ENCODE measurements around the gene RNASE13. TPM values are rescaled to one million over a fixed set of nuclear protein-coding genes. Genes with fewer than 3 reads are reported as not detected.
A peak's percentile ranks its signal among the peaks of the same experiment; 100 is the strongest.
"Not testable (repeated sequence)": the region's sequence is repeated elsewhere in the genome, so short reads cannot be mapped to it uniquely, and the experiment has no call there.

RNASE13 gene
- polyA plus RNA-seq, 1 of the 3 experiments (the other 2 are of a cell fraction), result not detected

DNA sequence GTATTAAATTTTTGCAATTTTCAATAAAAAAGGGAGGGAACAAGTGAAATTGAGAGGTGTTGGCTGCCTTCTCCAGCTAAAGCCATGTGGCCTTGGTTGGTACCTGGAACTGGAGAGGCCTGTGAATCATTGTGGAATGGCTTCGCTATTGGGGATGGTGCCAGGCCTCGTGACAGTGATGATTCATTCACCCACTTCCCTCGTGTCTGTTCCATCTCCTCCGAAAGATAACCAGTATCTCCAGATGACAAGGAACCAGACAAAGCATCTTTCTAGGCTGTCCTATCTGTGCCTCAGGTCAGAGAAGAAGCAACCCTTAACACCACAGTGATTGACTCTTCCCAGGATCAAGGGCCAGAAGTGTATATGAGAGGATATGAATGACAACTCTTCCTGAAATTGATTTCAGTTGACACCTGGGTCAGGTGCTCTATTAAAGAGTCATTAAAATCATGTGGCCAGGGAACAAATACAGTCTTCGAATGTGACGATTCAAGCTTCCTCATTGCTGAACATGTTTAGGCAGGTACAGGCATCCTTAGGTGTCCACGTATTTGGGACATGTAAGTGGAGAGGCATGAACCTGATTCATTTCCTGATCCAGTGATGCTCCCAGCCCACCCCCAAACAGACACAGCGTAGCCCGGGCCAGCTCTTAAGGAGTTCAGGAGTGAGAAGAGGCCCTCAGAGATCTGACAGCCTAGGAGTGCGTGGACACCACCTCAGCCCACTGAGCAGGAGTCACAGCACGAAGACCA is 7.2 kb upstream of the RNASE13 start, which contains the start of gene RNASE7 (continued):
- TF ChIP-seq, protein P1, sequence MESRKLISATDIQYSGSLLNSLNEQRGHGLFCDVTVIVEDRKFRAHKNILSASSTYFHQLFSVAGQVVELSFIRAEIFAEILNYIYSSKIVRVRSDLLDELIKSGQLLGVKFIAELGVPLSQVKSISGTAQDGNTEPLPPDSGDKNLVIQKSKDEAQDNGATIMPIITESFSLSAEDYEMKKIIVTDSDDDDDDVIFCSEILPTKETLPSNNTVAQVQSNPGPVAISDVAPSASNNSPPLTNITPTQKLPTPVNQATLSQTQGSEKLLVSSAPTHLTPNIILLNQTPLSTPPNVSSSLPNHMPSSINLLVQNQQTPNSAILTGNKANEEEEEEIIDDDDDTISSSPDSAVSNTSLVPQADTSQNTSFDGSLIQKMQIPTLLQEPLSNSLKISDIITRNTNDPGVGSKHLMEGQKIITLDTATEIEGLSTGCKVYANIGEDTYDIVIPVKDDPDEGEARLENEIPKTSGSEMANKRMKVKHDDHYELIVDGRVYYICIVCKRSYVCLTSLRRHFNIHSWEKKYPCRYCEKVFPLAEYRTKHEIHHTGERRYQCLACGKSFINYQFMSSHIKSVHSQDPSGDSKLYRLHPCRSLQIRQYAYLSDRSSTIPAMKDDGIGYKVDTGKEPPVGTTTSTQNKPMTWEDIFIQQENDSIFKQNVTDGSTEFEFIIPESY (IDR thresholded peaks at IDR 0.05; ENCODE audit: borderline replicate concordance, low read depth), result no peak
- TF ChIP-seq TAF1 (IDR thresholded peaks at IDR 0.05; ENCODE audit: borderline replicate concordance, low read depth, low read length), result no peak
- TF ChIP-seq CHD2 (IDR thresholded peaks at IDR 0.05; ENCODE audit: low read length, partially characterized antibody), result no peak
- TF ChIP-seq ELF1 (IDR thresholded peaks at IDR 0.05), result no peak
- no peak for TF ChIP-seq NRF1 (IDR thresholded peaks at IDR 0.05; ENCODE audit: low read depth, low read length)
- TF ChIP-seq RAD21 (IDR thresholded peaks at IDR 0.05; ENCODE audit: low read length), result no peak
- no peak for TF ChIP-seq FOXM1 (IDR thresholded peaks at IDR 0.05; ENCODE audit: low read depth)
- no peak for TF ChIP-seq GABPA (IDR thresholded peaks at IDR 0.05; ENCODE audit: low read depth)
- TF ChIP-seq POLR2AphosphoS5 (IDR thresholded peaks at IDR 0.05; ENCODE audit: low read depth, low read length), result no peak
- TF ChIP-seq RXRA (IDR thresholded peaks at IDR 0.05; ENCODE audit: borderline replicate concordance, low read depth), result no peak
- no peak for TF ChIP-seq GATA2 (CRISPR knock-in tag; IDR thresholded peaks at IDR 0.05)
- TF ChIP-seq, protein P2, sequence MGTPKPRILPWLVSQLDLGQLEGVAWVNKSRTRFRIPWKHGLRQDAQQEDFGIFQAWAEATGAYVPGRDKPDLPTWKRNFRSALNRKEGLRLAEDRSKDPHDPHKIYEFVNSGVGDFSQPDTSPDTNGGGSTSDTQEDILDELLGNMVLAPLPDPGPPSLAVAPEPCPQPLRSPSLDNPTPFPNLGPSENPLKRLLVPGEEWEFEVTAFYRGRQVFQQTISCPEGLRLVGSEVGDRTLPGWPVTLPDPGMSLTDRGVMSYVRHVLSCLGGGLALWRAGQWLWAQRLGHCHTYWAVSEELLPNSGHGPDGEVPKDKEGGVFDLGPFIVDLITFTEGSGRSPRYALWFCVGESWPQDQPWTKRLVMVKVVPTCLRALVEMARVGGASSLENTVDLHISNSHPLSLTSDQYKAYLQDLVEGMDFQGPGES (IDR thresholded peaks at IDR 0.05; ENCODE audit: low read depth, low read length), result no peak
- no peak for TF ChIP-seq EZH2phosphoT487 (IDR thresholded peaks at IDR 0.05; ENCODE audit: borderline replicate concordance, low read depth)
- TF ChIP-seq TEAD4 (IDR thresholded peaks at IDR 0.05; ENCODE audit: borderline replicate concordance, insufficient read depth), result no peak
- TF ChIP-seq SIN3A (IDR thresholded peaks at IDR 0.05; ENCODE audit: borderline replicate concordance, low read depth, low read length), result no peak
- no peak for TF ChIP-seq RFX5 (IDR thresholded peaks at IDR 0.05; ENCODE audit: low read length)
- TF ChIP-seq TCF12 (IDR thresholded peaks at IDR 0.05), result peak; percentile 57; the same call in 1 of the 2 replicates
- TF ChIP-seq NFIC (IDR thresholded peaks at IDR 0.05; ENCODE audit: borderline replicate concordance), result peak; percentile 57; the same call in 1 of the 2 replicates
- TF ChIP-seq, protein P3, sequence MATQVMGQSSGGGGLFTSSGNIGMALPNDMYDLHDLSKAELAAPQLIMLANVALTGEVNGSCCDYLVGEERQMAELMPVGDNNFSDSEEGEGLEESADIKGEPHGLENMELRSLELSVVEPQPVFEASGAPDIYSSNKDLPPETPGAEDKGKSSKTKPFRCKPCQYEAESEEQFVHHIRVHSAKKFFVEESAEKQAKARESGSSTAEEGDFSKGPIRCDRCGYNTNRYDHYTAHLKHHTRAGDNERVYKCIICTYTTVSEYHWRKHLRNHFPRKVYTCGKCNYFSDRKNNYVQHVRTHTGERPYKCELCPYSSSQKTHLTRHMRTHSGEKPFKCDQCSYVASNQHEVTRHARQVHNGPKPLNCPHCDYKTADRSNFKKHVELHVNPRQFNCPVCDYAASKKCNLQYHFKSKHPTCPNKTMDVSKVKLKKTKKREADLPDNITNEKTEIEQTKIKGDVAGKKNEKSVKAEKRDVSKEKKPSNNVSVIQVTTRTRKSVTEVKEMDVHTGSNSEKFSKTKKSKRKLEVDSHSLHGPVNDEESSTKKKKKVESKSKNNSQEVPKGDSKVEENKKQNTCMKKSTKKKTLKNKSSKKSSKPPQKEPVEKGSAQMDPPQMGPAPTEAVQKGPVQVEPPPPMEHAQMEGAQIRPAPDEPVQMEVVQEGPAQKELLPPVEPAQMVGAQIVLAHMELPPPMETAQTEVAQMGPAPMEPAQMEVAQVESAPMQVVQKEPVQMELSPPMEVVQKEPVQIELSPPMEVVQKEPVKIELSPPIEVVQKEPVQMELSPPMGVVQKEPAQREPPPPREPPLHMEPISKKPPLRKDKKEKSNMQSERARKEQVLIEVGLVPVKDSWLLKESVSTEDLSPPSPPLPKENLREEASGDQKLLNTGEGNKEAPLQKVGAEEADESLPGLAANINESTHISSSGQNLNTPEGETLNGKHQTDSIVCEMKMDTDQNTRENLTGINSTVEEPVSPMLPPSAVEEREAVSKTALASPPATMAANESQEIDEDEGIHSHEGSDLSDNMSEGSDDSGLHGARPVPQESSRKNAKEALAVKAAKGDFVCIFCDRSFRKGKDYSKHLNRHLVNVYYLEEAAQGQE (IDR thresholded peaks at IDR 0.05; ENCODE audit: low read depth, low read length), result no peak
- TF ChIP-seq, protein P4, sequence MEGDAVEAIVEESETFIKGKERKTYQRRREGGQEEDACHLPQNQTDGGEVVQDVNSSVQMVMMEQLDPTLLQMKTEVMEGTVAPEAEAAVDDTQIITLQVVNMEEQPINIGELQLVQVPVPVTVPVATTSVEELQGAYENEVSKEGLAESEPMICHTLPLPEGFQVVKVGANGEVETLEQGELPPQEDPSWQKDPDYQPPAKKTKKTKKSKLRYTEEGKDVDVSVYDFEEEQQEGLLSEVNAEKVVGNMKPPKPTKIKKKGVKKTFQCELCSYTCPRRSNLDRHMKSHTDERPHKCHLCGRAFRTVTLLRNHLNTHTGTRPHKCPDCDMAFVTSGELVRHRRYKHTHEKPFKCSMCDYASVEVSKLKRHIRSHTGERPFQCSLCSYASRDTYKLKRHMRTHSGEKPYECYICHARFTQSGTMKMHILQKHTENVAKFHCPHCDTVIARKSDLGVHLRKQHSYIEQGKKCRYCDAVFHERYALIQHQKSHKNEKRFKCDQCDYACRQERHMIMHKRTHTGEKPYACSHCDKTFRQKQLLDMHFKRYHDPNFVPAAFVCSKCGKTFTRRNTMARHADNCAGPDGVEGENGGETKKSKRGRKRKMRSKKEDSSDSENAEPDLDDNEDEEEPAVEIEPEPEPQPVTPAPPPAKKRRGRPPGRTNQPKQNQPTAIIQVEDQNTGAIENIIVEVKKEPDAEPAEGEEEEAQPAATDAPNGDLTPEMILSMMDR (IDR thresholded peaks at IDR 0.05), result no peak
- TF ChIP-seq EP300 (IDR thresholded peaks at IDR 0.05; ENCODE audit: borderline replicate concordance in 1 of 2, low read depth in 1 of 2, low read length in 1 of 2), result no peak
- TF ChIP-seq, protein P5, sequence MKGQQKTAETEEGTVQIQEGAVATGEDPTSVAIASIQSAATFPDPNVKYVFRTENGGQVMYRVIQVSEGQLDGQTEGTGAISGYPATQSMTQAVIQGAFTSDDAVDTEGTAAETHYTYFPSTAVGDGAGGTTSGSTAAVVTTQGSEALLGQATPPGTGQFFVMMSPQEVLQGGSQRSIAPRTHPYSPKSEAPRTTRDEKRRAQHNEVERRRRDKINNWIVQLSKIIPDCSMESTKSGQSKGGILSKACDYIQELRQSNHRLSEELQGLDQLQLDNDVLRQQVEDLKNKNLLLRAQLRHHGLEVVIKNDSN (IDR thresholded peaks at IDR 0.05; ENCODE audit: borderline replicate concordance, low read depth), result peak; percentile 40; the same call in 1 of the 2 replicates
- no peak for TF ChIP-seq RCOR1 (IDR thresholded peaks at IDR 0.05; ENCODE audit: low read length)

DNA sequence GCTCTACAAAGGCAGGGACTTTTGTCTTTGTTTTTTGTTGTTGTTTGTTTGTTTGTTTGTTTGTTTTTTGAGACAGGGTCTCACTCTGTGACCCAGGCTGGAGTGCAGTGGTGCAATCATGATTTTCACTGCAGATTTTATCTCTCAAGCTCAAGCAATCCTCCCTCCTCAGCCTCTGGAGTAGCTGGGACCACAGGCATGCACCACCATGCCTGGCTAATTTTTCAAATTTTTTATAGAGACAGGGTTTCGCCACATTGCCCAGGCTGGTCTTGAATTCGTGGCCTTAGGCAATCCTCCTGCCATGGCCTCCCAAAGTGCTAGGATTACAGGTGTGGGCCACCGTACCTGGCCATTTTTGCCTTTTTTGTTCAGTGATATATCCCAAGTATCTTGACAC is 6.3 kb upstream of the RNASE13 start:
- H3F3A ChIP-seq (replicated peaks; ENCODE audit: insufficient read depth); H3K27ac ChIP-seq (ENCODE audit: low read depth in 2 of 2, low read length in 1 of 2); H3K9ac ChIP-seq; H3K4me3 ChIP-seq (ENCODE audit: low read depth in 2 of 2, low read length in 1 of 2); H3K9me2 ChIP-seq; H3K79me2 ChIP-seq (ENCODE audit: insufficient read depth); DNase-seq; H3K4me2 ChIP-seq; H3K9me3 ChIP-seq; H2AFZ ChIP-seq (ENCODE audit: low read depth); H3K36me3 ChIP-seq (replicated peaks in 1 of 2; ENCODE audit: control insufficient read depth in 1 of 2, insufficient read depth in 2 of 2, low read length in 1 of 2); H4K20me1 ChIP-seq (ENCODE audit: insufficient read depth); H3K27me3 ChIP-seq (ENCODE audit: insufficient read depth): not testable (repeated sequence)
- POLR2A ChIA-PET, result interaction anchor here (2.2 kb wide), 1 partner anchor 26 kb away, joined by 9 read pairs; no protein-coding TSS in a partner anchor
- WGBS (ENCODE audit: low lambda C conversion rate), result 66% methylated on average over 3 of the region's 3 CpGs
- CTCF ChIA-PET, result interaction anchor here (0.8 to 7.0 kb wide), 15 partner anchors 7 to 71 kb away, joined by 3 to 248 read pairs (median 8); partner anchors contain the start of genes NDRG2, SLC39A2 and TPPP2
- peaks cover 13 to 20% of the 10 kb centered on the region in 2 experiments; a peak in 3 of 4 replicates for H3K4me1 ChIP-seq (ENCODE audit: control insufficient read depth in 1 of 2, insufficient read depth in 2 of 2, low read depth in 1 of 2, low read length in 1 of 2)
